Stomach smooth muscle (tissue), 2 donors: Measurements from ENCODE around the gene NKIRAS2.

Experiments
- H3K27ac ChIP-seq: one replicate; pipeline ENCODE4 v1.7.0; 2013; ENCODE audit warnings: mild to moderate bottlenecking, low read length, inconsistent platforms
- H3K27me3 ChIP-seq, 2 donors: one replicate each; pipeline ENCODE4 v1.7.0; 2013; ENCODE audit warnings: low read length in 2 of 2; ENCODE audit not compliant: insufficient read depth in 2 of 2, control insufficient read depth in 1 of 2
- H3K36me3 ChIP-seq, 2 donors: one replicate each; pipeline ENCODE4 v1.7.0; 2013; ENCODE audit warnings: low read length in 2 of 2; ENCODE audit not compliant: control insufficient read depth in 2 of 2, insufficient read depth in 2 of 2
- H3K4me1 ChIP-seq: one replicate; pipeline ENCODE4 v1.7.0; 2013; ENCODE audit warnings: low read length; ENCODE audit not compliant: control insufficient read depth, insufficient read depth
- H3K4me3 ChIP-seq, 2 donors: one replicate each; pipeline ENCODE4 v1.7.0; 2013; ENCODE audit warnings: low read length in 2 of 2
- H3K9ac ChIP-seq, 2 donors: one replicate each; pipeline ENCODE4 v1.7.0; 2013; ENCODE audit warnings: low read length in 2 of 2, mild to moderate bottlenecking in 1 of 2
- H3K9me3 ChIP-seq, 2 donors: one replicate each; pipeline ENCODE4 v1.7.0; 2013; ENCODE audit warnings: low read length in 2 of 2; ENCODE audit not compliant: control insufficient read depth in 2 of 2
- donor health status: healthy.
- donor health status: Pancreatic carcinoma.

Gene NKIRAS2

DNA sequence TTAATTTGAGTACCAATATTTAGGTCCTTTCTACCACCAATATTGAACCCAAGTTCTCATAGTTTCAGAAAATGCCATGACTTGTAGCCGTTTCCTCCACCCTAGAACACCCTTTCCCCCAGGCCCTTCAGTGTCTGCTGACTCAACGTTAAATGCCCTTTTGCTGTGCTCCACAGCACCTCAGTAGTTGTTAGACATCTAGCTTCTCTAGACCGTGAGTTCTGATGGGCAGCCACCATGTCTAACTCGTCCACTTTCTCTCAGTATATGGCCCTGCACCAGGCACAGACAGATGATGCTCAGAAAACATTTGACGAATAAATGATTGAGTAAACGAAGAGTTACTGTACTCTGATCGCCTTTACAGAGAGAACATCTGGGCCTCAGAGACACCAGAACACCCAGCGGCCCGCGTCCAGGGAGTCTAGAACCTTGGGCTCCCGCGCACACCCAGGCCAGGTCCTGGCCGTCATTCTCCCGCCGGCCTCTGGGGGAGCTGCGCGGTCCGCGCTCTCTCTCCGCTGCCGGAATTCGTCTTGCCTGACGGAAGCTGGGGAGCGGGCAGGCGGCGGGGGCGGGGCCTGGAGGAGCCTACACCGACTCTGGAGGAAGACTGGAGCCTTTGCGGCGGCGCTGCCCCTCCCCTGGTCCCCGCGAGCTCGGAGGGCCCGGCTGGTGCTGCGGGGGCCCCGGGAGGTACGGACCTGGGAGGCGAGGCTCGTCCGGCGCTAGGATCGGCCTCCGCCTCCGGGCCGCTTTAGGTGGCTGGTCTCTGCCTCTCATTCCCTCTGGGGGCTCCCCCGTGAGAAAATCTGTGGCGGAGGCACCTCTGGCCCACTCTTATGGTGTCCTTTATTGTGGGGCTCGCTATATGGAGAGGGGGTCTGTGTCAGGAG is at the start of gene NKIRAS2:
NKIRAS2 (plus strand) TSS at position 582 of the 896 bp plus-strand sequence. CDS start 1,488 bp downstream, outside the sequence.
- peak within 1 kb of the TSS; percentile 83 to 97 for H3K9ac ChIP-seq
- H3K4me3 ChIP-seq: peak within 1 kb of the TSS; percentile 73 to 88
- peaks cover 16 to 20% of the 10 kb centered on the region in 2 donors for H3K36me3 ChIP-seq
- H3K4me1 ChIP-seq: peaks cover 38% of the 10 kb centered on the region
- H3K27me3 ChIP-seq: no peaks in the 10 kb centered on the region
- H3K27ac ChIP-seq: peak within 1 kb of the TSS; percentile 76
- no peaks in the 10 kb centered on the region for H3K9me3 ChIP-seq

DNA sequence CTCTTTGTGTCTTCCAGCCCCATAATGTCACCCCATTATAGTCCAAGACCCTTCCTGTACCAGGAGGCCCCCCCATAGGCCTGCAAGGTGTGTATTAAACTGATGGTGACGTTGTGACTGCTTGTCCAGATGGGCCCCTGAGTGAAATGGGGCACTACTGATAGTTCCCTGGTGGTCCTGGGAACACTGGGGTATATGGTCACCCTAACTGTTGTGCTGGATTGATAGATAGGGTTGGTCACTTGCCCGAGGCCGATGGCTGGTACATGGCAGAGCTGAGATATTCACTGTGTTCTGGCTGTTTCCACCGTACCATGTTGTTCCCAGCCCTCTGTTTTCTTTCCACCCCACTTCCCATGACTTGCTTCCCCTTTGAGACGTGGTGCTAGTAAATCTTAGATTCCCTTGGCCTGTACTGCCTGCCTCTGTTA is 49.0 kb upstream of the NKIRAS2 start:
- Histone ChIP-seq H3K36me3 (peaks cover 43 to 49% of the 10 kb centered on the region in 2 donors), H3K4me3 (no peak overlapping the region), H3K9ac (peak overlapping the region in 1 of 2 donors; percentile 21), H3K27ac (no peak overlapping the region), H3K27me3 (no peaks in the 10 kb centered on the region), H3K4me1 (peaks cover 39% of the 10 kb centered on the region), H3K9me3 (no peaks in the 10 kb centered on the region)

DNA sequence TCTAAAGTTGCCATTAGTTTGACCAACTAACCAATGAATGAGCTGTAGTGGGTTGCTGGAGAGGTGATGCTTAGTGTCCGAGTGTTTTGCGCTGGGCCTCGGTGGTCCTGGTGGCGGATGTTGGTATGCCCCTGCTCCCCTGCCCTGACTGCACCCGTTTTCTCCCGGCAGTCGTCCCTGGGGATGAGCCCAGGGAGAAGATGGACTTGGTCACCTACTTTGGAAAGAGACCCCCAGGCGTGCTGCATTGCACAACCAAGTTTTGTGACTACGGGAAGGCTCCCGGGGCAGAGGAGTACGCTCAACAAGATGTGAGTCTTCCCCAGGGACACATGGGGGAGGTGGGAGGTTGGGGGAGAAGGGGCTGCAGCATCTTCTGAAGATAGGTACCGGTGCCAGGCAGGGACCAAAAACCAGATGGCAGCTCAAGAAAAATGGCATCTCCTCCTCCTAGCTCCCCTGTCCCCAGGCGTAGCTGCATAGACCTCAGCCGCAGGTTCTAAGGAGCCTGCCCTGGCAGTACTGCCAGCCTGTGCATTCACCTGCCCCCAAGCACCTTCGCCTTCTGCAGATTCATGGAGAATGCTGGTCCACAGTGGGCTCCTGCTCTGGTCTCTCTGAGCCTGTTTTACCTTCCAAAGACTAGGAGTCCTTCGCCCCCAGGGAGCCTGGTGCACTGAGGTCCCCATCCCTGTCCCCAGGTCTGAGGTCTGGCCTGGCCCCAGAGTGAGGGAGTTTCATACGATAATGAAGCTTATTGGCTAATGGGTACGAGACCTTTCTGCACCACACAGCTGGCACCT is 48.0 kb upstream of the NKIRAS2 start:
- H3K9me3 ChIP-seq: no peaks in the 10 kb centered on the region
- no peak overlapping the region for H3K27ac ChIP-seq
- peaks cover 43% of the 10 kb centered on the region for H3K4me1 ChIP-seq
- no peaks in the 10 kb centered on the region for H3K27me3 ChIP-seq
- H3K4me3 ChIP-seq: no peak overlapping the region
- H3K9ac ChIP-seq: no peak overlapping the region
- H3K36me3 ChIP-seq: peaks cover 46 to 54% of the 10 kb centered on the region in 2 donors

DNA sequence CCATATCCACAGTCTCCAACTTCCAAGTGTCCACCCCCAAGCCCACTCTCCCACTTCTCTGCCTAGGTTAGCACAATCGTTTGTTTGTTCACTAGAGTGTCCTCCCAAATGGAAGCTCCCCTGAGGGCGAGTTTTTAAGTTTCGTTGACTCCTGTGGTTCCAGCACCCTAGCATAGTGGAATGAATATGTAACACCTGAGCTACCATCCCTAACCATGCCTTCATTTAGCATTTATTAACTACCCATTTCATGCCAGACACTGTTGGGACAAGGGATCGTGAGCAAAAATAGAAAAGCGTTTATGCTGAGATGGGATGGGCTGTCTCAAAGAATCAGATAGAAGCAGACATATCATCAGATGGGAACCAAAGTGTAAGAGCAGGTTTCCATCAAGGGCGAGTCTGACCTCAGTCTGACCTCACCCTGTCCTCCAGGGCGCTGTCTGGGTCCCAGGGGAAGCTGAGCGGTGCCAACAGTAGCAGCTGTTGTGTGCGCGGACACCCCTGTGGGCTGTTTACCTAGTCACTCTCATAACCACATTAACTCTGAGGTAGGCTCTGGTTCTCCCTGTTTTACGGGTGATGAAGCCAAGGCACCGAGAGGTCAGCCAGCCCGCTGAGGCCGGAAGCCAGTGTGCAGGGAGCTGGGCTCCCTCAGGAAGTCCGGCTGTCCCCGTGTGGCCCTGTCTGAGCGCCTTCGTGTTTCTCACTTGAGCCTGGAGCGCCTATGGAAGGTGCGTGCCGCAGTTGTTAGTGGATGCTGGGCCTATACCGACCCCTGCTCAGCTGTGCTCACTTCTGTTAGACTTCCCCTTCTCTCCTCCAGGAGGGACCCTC is 47.1 kb upstream of the NKIRAS2 start:
- Histone ChIP-seq H3K27me3 (no peaks in the 10 kb centered on the region), H3K4me3 (no peak overlapping the region), H3K9ac (no peak overlapping the region), H3K4me1 (peaks cover 37% of the 10 kb centered on the region), H3K9me3 (no peaks in the 10 kb centered on the region), H3K36me3 (peaks cover 50 to 61% of the 10 kb centered on the region in 2 donors), H3K27ac (peak overlapping the region; percentile 24)

DNA sequence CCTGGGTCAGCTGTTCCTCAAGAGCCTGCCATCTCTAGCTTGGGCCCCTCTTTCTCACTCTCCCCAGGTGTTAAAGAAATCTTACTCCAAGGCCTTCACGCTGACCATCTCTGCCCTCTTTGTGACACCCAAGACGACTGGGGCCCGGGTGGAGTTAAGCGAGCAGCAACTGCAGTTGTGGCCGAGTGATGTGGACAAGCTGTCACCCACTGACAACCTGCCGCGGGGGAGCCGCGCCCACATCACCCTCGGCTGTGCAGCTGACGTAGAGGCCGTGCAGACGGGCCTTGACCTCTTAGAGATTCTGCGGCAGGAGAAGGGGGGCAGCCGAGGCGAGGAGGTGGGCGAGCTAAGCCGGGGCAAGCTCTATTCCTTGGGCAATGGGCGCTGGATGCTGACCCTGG is 46.5 kb upstream of the NKIRAS2 start:
- peaks cover 56 to 63% of the 10 kb centered on the region in 2 donors for H3K36me3 ChIP-seq
- no peaks in the 10 kb centered on the region for H3K9me3 ChIP-seq
- H3K27ac ChIP-seq: no peak overlapping the region
- H3K27me3 ChIP-seq: no peaks in the 10 kb centered on the region
- no peak overlapping the region for H3K9ac ChIP-seq
- peaks cover 31% of the 10 kb centered on the region for H3K4me1 ChIP-seq
- no peak overlapping the region for H3K4me3 ChIP-seq

DNA sequence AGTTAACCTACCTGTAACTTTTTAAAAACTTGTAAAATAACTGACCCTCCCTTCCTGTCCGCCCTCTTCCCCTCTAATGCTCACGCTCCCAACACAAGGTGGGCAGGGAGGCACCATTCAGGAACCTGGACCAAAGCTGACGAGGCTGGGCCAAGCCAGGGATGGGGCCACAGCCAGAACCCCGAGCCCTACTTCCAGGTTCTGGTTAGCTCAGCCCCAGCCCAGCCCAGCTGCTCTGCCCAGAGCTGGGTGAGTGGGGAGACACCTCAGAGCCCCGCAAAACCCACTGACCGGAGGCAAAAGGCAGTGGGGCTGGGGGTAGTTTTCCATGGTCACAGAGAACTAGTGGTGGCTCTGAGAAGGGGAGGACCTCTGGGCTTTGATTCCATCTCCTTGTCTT is 45.9 kb upstream of the NKIRAS2 start:
- peaks cover 51 to 58% of the 10 kb centered on the region in 2 donors for H3K36me3 ChIP-seq
- no peaks in the 10 kb centered on the region for H3K9me3 ChIP-seq
- H3K27me3 ChIP-seq: no peaks in the 10 kb centered on the region
- H3K4me1 ChIP-seq: peaks cover 27% of the 10 kb centered on the region
- no peak overlapping the region for H3K27ac ChIP-seq
- H3K4me3 ChIP-seq: no peak overlapping the region
- no peak overlapping the region for H3K9ac ChIP-seq

DNA sequence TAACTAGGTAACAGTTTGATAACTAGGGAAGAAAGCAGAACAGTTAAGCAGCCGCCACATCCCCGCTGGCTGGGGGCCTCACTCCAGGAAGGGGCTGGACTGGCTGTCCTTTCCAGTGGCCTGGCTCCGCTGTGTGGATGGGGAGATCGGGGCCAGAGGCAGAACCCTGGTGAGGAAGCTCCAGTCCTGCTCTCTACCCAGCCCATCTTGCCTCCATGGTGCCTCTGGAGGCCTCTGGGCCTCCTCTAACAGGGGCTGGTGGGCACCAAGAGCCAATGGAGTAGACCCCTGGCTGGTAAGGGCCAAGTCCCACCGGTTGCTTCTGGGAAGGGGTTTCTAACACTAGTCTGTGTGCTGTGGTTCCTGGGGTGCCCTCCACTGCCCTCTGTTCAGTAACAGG is 45.2 kb upstream of the NKIRAS2 start:
- Histone ChIP-seq H3K27me3 (no peaks in the 10 kb centered on the region), H3K27ac (no peak overlapping the region), H3K9ac (no peak overlapping the region), H3K9me3 (no peaks in the 10 kb centered on the region), H3K4me3 (no peak overlapping the region), H3K4me1 (peaks cover 27% of the 10 kb centered on the region), H3K36me3 (peaks cover 51 to 57% of the 10 kb centered on the region in 2 donors)

DNA sequence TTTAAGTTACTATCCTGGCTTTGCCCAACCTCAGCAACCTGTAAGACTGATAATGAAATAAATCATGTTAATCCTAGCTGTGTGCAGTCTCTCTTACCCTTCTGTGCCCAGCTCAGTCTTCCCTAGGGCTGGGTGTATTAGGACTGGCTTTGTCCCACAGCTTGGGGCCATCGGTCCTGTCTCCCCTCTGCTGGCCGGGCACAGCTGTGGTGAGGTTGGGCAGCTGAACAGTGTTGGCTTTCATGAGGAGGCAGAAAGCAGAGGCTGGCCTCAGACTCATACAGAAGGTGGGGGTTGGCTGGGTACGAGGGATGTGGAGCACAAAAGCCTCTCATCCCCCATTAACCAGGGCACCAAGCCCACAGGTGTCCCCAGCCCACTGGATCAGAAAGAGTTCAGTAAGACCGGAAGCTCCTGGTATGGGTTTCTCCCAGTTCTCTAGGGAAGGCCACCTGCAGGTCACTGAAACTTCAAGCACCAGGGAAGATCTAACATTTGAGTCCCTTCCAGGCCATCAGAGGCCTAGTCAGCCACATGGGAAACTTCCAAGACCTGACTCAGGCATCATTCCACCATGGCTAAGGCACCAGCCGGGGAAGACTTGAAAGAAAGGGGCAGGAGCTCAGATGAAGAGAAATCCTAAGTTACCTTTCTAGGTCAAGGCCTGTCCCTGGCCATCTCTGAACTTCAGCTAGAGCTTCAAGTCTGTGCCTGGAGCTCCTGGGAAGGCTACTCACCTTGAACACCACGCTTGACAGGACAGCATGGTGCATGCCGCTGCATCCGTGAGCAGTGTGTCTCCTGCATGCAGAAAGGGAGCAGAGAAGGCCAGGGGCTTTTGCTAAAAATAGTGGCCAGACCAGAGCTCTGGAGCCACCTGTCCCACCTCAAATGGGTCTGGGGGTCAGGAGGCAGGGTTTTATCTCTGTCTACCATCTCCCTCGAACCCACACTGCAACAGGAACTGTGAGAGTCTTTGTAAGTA is 44.5 kb upstream of the NKIRAS2 start:
- peaks cover 51 to 60% of the 10 kb centered on the region in 2 donors for H3K36me3 ChIP-seq
- peak overlapping the region in 1 of 2 donors; percentile 15 for H3K9ac ChIP-seq
- no peaks in the 10 kb centered on the region for H3K9me3 ChIP-seq
- H3K27ac ChIP-seq: peak overlapping the region; percentile 67
- H3K4me3 ChIP-seq: no peak overlapping the region
- H3K4me1 ChIP-seq: peaks cover 27% of the 10 kb centered on the region
- H3K27me3 ChIP-seq: no peaks in the 10 kb centered on the region

DNA sequence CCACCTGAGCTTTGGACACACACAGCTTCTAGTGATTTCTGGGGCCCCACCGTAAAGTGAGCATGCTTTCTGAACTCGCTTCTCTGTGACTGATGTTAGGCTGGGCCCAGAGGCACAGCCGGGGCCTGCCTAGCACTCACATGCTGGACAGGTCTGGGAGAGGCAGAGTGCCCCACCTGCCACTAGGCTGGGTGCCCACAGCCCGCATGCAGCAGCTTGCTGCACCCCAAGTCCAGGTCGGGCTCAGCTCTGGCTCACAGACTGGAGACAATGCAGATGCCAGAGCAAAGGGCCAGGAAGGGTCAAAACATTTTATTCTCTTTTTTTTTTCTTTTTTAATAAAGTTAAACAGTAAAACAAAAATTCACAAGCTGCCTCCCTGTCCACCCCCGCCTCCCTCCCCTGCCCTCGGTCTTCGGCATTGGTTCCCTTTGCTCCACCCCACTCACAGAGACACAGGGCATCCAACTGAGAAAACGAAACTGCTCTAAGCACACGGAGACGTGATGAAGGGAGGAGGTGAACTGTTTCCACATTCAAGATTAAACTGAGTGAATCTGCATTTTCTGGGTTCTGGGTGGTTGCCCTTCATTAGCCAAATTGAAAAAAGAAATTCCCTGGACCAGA is 43.6 kb upstream of the NKIRAS2 start:
- H3K4me3 ChIP-seq: peak overlapping the region in 1 of 2 donors; percentile 35
- H3K9me3 ChIP-seq: no peaks in the 10 kb centered on the region
- H3K27me3 ChIP-seq: no peaks in the 10 kb centered on the region
- H3K27ac ChIP-seq: peak overlapping the region; percentile 67
- H3K9ac ChIP-seq: peak overlapping the region in 1 of 2 donors; percentile 37
- H3K36me3 ChIP-seq: peaks cover 47 to 62% of the 10 kb centered on the region in 2 donors
- H3K4me1 ChIP-seq: peaks cover 23% of the 10 kb centered on the region
